ENCODE measurements around the gene MRPL39.

- no peak for TF ChIP-seq CTCF (IDR thresholded peaks at IDR 0.05 in 8 of 11, conservative IDR thresholded peaks at IDR 0.05 in 3 of 11)
- no peak for TF ChIP-seq POLR2AphosphoS5 (IDR thresholded peaks at IDR 0.05)
Observed at GRCh38 chr21:25541042-25541441, 66.2 kb downstream of the MRPL39 start.
